Upper lobe of left lung (tissue), 4 donors: ENCODE data around the gene BRF1.

ENCODE experiments used
- POLR2AphosphoS5 ChIP-seq, 2 donors: sonication (generic); formaldehyde crosslinking; IDR thresholded peaks; one replicate each; pipeline ENCODE4 v1.5.1; 2017; ENCODE audit warnings: antibody characterized with exemption in 2 of 2
- TF ChIP-seq, protein P1 (sequence below), 6 experiments: fragments of 450-650 bp in 4 of 6; fragments of 200-600 bp in 2 of 6; sonication (generic) in 2 of 6; IDR thresholded peaks; one replicate each; pipeline ENCODE4 v1.5.1; 2016 to 2019; ENCODE audit warnings: antibody characterized with exemption in 6 of 6

DNA sequence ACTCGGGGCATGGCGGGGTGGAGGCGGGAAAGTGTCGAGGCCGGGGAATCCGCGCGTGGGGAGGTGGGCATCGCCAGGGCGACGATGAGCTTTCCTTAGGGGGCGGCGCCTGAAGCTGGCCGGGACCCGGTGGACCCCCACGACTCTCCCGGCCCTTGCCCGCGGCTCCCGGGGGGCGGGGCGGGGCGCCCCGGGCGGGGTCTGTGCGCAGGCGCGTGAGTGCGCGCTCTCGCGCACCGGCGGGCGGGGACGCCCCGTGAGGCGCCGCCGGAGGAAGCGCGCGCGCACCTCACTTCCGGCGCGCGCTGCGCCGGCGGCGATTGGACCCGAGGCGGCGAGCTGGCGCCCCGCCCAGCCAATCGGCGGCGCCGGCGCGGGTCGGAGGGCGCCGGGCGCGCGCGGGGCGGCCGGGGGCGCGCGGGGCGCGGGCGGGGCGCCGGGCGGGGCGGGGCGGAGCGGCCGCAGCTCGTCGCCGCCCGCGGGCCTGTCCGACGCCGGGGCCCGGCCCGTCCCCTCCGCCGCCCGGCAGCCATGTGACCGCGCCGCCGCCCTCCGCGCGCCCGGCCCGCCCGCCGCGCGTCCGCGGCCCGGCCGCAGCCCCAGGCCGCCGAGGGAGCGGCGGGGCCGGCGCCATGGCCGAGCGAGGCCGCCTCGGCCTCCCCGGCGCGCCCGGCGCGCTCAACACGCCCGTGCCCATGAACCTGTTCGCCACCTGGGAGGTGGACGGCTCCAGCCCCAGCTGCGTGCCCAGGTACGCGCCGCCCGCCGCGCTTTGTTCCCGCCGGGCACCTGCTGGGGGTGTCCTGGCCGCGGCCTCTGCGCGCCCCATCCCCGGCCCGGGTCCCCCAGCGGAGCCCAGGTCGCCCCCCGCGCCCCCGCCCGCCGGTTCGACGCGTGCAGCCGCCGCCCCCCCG lies 13.7 kb upstream of the BRF1 start, which contains the start of gene PACS2:
- no peak for TF ChIP-seq POLR2AphosphoS5 (IDR thresholded peaks at IDR 0.05)
- TF ChIP-seq, protein P1, sequence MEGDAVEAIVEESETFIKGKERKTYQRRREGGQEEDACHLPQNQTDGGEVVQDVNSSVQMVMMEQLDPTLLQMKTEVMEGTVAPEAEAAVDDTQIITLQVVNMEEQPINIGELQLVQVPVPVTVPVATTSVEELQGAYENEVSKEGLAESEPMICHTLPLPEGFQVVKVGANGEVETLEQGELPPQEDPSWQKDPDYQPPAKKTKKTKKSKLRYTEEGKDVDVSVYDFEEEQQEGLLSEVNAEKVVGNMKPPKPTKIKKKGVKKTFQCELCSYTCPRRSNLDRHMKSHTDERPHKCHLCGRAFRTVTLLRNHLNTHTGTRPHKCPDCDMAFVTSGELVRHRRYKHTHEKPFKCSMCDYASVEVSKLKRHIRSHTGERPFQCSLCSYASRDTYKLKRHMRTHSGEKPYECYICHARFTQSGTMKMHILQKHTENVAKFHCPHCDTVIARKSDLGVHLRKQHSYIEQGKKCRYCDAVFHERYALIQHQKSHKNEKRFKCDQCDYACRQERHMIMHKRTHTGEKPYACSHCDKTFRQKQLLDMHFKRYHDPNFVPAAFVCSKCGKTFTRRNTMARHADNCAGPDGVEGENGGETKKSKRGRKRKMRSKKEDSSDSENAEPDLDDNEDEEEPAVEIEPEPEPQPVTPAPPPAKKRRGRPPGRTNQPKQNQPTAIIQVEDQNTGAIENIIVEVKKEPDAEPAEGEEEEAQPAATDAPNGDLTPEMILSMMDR (IDR thresholded peaks at IDR 0.05) = no peak
